HG02571 (cell line): ENCODE data around the gene IFITM2.

Source experiments
- ATAC-seq: cut with Tn5 transposase; IDR thresholded peaks from one replicate; pipeline ENCODE4 v1.9.1; 2021; ENCODE audit warnings: mild to moderate bottlenecking, moderate library complexity; ENCODE audit not compliant: unreplicated experiment

Gene IFITM2

GRCh38 chr11:292211-293121 lies 15.2 kb upstream of the IFITM2 start:
- no peak for ATAC-seq

DNA sequence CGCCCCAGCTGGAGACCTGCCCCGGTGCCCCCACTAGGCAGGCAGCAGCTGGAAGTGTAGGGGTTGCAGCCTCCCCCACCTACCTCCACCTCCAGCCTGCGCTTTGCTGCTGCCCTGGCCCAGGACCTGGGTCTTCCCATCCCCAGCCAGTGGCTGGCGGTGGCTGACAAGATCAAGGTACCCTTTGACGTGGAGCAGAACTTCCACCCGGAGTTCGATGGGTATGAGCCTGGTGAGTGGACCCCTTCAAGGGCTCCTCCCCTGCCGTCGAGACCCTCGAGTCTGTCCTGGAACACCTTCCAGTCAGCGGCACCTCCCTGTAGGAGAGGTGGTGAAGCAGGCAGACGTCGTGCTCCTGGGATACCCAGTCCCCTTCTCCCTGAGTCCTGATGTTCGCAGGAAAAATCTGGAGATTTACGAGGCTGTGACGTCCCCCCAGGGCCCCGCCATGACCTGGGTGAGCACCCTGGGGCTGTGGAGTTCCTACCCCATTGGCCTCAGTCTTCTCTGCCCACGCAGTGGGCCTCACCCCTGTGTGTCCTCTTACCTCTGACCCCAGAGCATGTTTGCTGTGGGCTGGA lies 14.3 kb upstream of the IFITM2 start:
- ATAC-seq, result no peak

- ATAC-seq, result no peak
These were observed 13.6 kb upstream of the IFITM2 start for GRCh38 chr11:293852-294661.

- ATAC-seq, result no peak
These were observed 12.8 kb upstream of the IFITM2 start for GRCh38 chr11:294780-295179.

DNA sequence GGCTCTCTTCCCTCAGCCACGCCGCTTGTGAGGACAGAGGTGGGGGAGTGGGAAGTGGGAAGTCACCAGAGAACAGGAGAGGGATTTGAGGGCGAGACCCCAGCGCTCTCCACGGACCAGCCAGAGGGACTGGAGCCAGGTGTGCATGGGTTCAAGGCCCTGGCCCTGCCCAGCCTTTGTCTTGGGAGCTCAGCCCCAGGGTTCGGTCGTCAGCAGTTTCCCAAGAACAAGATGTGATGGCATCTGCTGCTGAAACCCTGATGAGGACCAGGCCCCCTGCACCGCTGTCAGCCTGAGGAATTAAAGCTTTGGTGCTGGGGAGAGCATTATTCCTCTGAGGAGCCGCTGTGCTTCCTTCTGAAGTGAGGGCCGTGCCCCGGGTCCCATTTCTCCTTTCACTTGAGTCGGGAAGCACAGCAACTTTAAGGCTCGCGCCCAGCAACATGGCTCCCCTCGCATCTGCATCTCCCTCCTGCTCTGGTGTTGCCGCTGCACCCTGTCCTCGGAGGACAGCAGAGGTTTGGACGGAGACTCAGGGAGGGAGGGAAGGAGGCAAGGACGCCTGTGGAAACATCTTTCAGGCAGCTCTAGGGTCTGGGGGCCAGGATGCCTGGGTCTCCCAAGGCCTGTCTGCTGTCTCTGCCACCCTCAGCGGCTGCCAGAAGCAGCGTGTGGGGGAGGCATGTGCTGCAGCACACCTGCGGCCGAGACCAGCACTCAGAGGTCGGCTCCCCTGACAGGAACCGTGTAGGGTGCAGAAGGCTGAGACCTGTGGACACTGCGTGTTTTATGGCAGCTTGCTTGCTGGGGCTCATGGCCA lies 12.1 kb upstream of the IFITM2 start:
- no peak for ATAC-seq

- ATAC-seq, result no peak
These were observed 11.2 kb upstream of the IFITM2 start for GRCh38 chr11:296171-297050.

- no peak for ATAC-seq
These were observed 10.5 kb upstream of the IFITM2 start for GRCh38 chr11:297051-297585.

DNA sequence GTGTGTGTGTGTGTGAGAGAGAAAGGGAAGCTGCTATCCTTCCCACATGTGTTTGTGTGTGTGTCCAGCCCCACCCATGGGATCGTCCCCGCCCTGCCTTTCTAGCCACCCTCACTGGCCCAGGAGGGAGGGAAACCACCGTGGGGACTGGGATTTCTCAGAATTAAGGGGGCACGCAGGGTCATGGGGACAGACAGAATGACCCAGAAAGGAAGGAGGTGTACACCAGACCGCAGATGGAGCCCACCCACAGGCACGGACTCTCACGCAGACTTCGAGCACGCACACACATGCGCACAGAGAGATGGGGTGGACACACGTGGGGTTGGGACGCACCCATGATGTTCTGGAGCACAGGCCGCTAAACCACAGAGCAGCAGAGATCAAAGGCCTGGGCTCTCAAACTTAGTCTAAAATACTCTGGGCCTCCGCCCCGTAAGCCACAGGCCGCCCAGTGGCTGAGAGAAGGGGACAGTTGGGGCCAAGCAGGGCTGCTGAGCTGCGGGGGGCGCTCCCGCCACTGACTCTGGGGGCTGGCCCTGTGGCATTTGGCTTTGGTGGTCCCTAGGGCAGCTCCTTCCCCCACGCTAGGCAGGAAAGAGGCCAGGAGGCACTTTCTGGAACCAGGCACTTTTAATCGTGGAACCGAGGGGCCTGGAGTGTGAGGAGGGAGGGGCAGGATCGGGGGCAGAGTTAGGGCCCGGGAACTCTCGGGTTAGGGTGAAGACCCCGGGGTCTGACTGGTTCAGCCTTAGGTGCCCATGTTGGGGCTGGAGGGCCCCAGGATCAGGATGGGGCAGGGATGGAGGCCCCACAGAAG lies 9.8 kb upstream of the IFITM2 start:
- ATAC-seq, result no peak

- ATAC-seq, result no peak
These were observed 9.1 kb upstream of the IFITM2 start for GRCh38 chr11:298406-299065.

GRCh38 chr11:299081-299891 lies 8.3 kb upstream of the IFITM2 start, which contains the start of gene IFITM5:
TSS of gene IFITM5 (minus strand) at chr11:299526. CDS start at chr11:299490, 36 bp downstream.
- no peak for ATAC-seq

DNA sequence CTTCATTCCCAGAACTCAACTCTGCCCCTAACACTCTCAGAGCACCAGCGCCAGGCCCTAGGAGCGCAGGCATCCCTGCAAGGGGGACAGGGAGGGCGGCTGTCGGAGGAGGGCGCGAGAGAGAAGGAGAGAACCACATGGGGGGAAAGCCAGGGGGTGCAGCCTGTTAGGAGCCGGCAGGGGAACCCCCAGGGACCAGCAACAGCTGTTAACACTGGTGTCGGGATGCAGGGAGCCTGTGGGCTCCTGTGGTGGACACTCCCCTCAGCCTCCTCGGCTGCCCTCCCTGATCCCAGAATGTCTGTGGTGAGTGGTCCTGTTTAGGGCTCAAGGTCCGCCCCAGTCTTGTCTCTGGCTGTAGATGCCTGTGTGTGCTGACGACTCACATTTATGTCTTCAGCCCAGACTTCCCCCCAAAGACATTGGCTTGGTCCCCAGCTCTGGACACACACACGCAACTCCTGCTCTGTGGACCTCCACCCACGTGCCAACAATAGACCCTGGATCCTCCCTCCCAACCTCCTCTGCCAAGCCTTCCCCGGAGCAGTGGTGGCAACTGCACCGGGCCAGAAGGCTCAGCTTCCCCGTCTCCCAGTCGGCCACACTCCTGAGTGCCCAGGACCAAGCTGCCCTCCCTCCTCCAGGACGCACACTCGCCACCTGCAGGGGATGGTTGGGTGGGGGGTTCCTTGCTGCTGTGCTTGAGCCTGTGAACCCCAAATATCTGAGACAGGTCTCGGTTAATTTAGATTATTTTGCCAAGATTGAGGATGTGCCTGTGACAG lies 7.5 kb upstream of the IFITM2 start:
- no peak for ATAC-seq

DNA sequence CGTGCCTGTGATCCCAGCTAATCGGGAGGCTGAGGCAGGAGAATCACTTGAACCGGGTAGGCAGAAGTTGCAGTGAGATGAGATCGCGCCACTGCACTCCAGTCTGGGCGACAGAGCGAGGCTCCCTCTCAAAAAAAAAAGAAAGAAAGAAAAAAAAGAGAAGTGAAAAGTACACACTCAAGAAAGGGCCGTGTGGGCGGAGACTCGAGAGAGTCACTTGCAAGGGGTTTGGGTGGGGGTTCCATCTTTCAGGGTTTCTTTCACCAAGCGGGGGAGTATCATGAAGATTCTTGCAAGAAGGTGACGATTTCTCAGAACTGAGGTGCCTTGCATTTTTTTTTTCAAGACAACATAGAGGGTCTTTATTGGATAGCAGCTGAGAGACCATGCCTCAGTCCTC lies 4.3 kb upstream of the IFITM2 start:
- ATAC-seq, result no peak

DNA sequence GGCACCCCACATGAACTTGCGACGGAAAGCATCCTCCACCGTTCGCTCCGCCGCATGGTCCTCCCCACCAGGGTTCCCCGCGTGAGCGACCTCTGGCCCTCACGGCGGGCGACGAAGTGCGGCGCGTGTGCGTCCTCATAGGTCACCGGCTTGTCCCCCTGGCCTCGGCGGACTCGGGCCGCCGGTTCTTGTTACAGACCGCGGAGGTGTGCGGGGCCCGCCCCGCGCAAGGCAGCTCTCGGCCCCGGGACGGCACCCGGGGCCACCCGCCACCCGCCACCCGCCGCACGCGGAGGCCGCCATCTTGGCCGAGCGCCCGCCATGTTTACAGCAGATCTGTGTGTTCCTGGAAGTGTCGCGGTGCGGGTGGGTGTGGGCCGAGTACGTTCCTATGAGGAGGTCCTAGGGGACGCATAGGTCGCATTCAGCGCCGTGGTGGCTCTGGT lies 3.5 kb upstream of the IFITM2 start:
- no peak for ATAC-seq

DNA sequence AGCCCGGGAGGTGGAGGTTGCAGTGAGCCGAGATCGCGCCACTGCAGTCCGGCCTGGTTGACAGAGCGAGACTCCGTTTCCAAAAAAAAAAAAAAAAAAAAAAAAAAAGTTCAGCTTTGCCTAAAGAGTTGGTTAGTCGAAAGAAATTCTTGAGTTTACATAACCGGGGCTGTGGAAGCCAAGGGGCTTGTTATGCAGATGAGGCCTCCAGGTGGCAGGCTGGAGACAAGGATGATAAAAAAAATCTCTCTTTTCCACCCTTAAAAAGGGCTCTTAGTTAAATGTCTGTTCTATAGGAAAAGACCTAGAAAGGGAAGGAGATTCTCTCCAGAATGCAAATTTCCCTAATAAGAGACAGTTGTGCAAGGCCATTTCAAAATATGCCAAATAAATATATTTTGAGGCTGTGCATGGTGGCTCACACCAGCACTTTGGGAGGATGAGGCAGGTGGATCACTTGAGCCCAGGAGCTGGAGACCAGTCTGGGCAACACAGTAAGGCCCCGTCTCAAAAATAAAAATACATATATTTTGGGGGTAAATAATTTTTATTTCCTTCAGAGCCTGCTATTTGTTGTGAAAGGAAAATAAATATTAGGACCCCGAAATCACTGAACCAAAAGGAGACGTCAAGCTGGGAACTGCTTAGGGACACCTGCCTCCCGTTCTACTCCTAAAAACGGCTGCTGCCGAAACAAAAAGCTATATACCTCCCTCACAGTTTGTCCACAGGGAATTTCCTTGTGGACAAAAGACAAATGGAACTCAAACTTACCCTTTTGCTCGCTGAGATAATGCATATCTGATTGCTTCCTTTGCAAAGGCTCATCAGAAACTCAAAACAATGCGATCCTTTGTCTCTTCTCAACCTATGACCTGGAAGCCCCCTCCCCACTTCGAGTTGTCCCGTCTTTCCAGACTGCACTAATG lies 2.4 kb upstream of the IFITM2 start:
- ATAC-seq, result no peak

DNA sequence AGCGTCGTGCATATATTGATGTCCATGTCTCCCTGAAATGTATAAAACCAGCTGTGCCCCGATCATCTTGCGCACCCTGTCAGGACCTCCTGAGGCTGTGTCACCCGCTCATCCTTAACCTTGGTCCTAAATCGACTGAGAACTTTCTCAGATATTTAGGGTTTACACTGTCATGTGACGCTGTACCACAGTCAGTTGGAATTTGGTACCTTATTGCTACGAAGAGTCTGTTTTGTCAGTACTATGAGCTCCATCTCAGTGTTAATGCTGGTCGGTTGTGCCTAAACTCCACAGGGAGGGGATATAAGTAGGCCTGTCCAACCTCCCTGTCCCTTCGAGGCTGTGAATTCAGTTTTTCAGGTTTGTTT lies 1.8 kb upstream of the IFITM2 start:
- no peak for ATAC-seq
